ENCODE results near the gene SLC49A4.

The SLC49A4 gene

GRCh38 chr3:122930063-122930997, 135.5 kb downstream of the SLC49A4 start:
- no peak for DNase-seq

All from T1000 (cell line).